PC-9 (cell line): Measurements from ENCODE around the gene PSMG3. TPM values are rescaled to one million over a fixed set of nuclear protein-coding genes. Genes with fewer than 3 reads are reported as not detected.
A peak's percentile ranks its signal among the peaks of the same experiment; 100 is the strongest.

Source experiments
- Bru-seq: library from RNA; stranded (reverse); fragments of 400-500 nt; gene quantifications from one replicate; lab custom pipeline; 2021; lab: Mats Ljungman, UMichigan
- BruChase-seq, 2 experiments: library from RNA; stranded (reverse); fragments of 400-500 nt; gene quantifications; one replicate each; lab custom pipeline; 2021; lab: Mats Ljungman, UMichigan
- BruUV-seq: library from RNA; stranded (reverse); fragments of 400-500 nt; replicated peaks from 2 replicates; lab custom pipeline; 2021; lab: Mats Ljungman, UMichigan
- CTCF ChIA-PET: fragments of 300-600 bp; sonication (Branson Sonifier 250); formaldehyde crosslinking; loops from one replicate; lab custom pipeline; 2022; ENCODE audit warnings: antibody characterized with exemption; lab: Charles Lee
- POLR2A ChIA-PET: fragments of 300-600 bp; sonication (Branson Sonifier 250); formaldehyde crosslinking; loops from one replicate; lab custom pipeline; 2022; ENCODE audit warnings: antibody characterized with exemption; ENCODE audit not compliant: unreplicated experiment; lab: Charles Lee
- DNase-seq, 2 experiments: peaks; one replicate each; pipeline versions ENCODE4 v3.0.0 to v3.0.0-alpha.2; 2015 to 2022; ENCODE audit warnings: mixed read lengths in 1 of 2
- H2AFZ ChIP-seq: fragments of 200-600 bp; sonication (generic); 2 replicates; pipeline ENCODE4 v1.8.1; 2017; ENCODE audit warnings: antibody characterized with exemption
- H3F3A ChIP-seq: fragments of 200-600 bp; sonication (generic); 2 replicates; pipeline ENCODE4 v1.8.1; 2017; ENCODE audit warnings: antibody characterized with exemption, mild to moderate bottlenecking, low read depth; ENCODE audit not compliant: insufficient read depth
- H3K27ac ChIP-seq: fragments of 200-600 bp; sonication (generic); 2 replicates; pipeline ENCODE4 v1.6.1; 2016; ENCODE audit warnings: mixed run types
- H3K27me3 ChIP-seq: fragments of 200-600 bp; sonication (generic); 2 replicates; pipeline ENCODE4 v1.6.1; 2016; ENCODE audit warnings: low read depth, mixed run types; ENCODE audit not compliant: insufficient read depth
- H3K36me3 ChIP-seq: fragments of 200-600 bp; sonication (generic); 2 replicates; pipeline ENCODE4 v1.6.1; 2016; ENCODE audit warnings: low read depth, mixed run types
- H3K4me1 ChIP-seq: fragments of 200-600 bp; sonication (generic); replicated peaks from 2 replicates; pipeline ENCODE4 v1.6.1; 2016; ENCODE audit warnings: mixed run types; ENCODE audit not compliant: insufficient read depth
- H3K4me2 ChIP-seq: fragments of 200-600 bp; sonication (generic); 2 replicates; pipeline ENCODE4 v1.6.1; 2017; ENCODE audit warnings: mixed run types
- H3K4me3 ChIP-seq: fragments of 200-600 bp; sonication (generic); 2 replicates; pipeline ENCODE4 v1.6.1; 2016; ENCODE audit warnings: mixed run types
- H3K79me2 ChIP-seq: fragments of 200-600 bp; sonication (generic); 2 replicates; pipeline ENCODE4 v1.6.1; 2017; ENCODE audit warnings: low read depth, mixed run types
- H3K9me2 ChIP-seq: fragments of 200-600 bp; sonication (generic); 2 replicates; pipeline ENCODE4 v1.8.1; 2017; ENCODE audit warnings: mild to moderate bottlenecking; ENCODE audit not compliant: insufficient read depth
- H3K9me3 ChIP-seq: fragments of 200-600 bp; sonication (generic); 2 replicates; pipeline ENCODE4 v1.8.1; 2016; ENCODE audit warnings: low read depth; ENCODE audit not compliant: insufficient read depth
- H4K20me1 ChIP-seq: fragments of 200-600 bp; sonication (generic); 2 replicates; pipeline ENCODE4 v1.8.1; 2017; ENCODE audit not compliant: insufficient read depth
- CTCF ChIP-seq: fragments of 200-600 bp; sonication (generic); conservative IDR thresholded peaks from 2 replicates; pipeline ENCODE4 v1.6.1; 2017; ENCODE audit warnings: mixed run types, antibody characterized with exemption, mild to moderate bottlenecking, moderate library complexity
- EZH2 ChIP-seq: fragments of 200-600 bp; sonication (generic); IDR thresholded peaks from 2 replicates; pipeline ENCODE4 v1.8.0; 2017; ENCODE audit warnings: antibody characterized with exemption, low read depth
- intact Hi-C: fragments of 100-400 bp; cut with micrococcal nuclease; formaldehyde crosslinking; loops from one replicate; pipeline ENCODE4 v1.10.0; 2022; ENCODE audit not compliant: unreplicated experiment
- long read RNA-seq: library from polyadenylated mRNA; stranded (forward); transcript quantifications from one replicate; pipeline ENCODE4 v2.0.0, GENCODE V29; 2022
- total RNA-seq: library from RNA; stranded (reverse); gene quantifications from 2 replicates; pipeline ENCODE4 v1.2.3, GENCODE V29; 2021

The PSMG3 gene, protein sequence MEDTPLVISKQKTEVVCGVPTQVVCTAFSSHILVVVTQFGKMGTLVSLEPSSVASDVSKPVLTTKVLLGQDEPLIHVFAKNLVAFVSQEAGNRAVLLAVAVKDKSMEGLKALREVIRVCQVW
- total RNA-seq, result 63.3 and 78.9 TPM in 2 replicates
- percentile 82 among the genes with signal in this experiment for Bru-seq, nascent RNA
- percentile 88 among the genes with signal in this experiment for BruChase-seq, experiment 1, labeled RNA remaining after a 2-hour chase
- percentile 96 among the genes with signal in this experiment for BruChase-seq, experiment 2, labeled RNA remaining after a 6-hour chase
- long read RNA-seq, transcript PSMG3-202 (2 exons, 1,391 nt), result major isoform, 34 of 59 reads
- long read RNA-seq, transcript PSMG3-203 (3 exons, 774 nt), result minor isoform, 16 of 59 reads
- long read RNA-seq, partial matches to known transcripts, result 2 of 59 reads
- long read RNA-seq, other reads (novel, unspliced or antisense), result 6 of 59 reads

DNA sequence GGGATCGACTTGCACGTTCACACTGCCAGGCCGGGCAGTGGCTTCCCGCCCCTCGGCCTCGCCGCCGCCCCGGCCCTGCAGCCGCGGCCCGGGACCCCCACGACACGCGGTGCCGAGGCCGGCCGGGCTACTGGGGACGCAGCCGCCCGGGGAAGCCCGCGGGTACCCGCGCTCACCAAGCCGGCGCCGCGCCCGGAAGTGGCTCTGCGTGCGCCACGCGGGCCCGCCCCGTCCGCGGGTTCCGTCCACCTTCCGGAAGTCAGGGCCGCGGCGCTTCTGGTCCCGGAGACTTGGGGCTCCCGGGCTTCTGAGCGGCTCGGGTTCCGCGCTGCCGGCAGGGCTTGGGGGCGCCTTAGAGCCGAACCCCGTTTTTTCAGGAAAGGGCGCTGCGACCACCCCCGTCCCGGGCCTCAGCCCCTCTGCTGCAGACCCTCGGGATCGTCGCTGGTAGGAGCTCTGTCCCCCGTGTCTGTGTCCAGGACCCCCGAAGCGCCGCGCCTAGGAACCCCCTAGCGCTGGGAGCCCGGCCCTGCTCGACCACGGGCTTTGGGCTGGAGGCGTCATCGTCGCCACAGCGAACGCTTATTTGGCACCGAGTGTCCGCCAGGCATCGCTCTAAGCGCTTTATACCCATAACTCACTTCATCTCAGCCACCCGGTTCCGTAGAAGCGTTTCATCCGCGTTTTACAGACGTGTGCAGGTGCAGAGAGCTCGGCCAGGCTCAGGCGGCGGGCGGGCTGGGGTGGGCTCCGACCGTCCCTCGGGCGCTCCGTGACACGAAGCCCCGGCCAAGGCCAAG, at the start of gene PSMG3:
Gene PSMG3 (minus strand): TSS at position 200 of the 800 bp plus-strand sequence. CDS start 693 bp downstream, outside the sequence.
- POLR2A ChIA-PET, result no interaction called here
- TF ChIP-seq CTCF (peak; percentile 44; the same call in 1 of the 2 replicates), EZH2 (no peak)
- H3K4me3 ChIP-seq, result peak within 1 kb of the TSS; percentile 97
- H3K79me2 ChIP-seq, result peaks cover 30% of the 10 kb centered on the region
- no peaks in the 10 kb centered on the region for H3K9me3 ChIP-seq
- no peaks in the 10 kb centered on the region for H3K27me3 ChIP-seq
- peak; percentile 80 to 93 for DNase-seq
- peaks cover 34% of the 10 kb centered on the region for H3K4me1 ChIP-seq
- H3K27ac ChIP-seq, result peak within 1 kb of the TSS; percentile 65
- H3F3A ChIP-seq, result peaks cover 55% of the 10 kb centered on the region
- H2AFZ ChIP-seq, result peak within 1 kb of the TSS; percentile 99
- H3K36me3 ChIP-seq, result peaks cover 6% of the 10 kb centered on the region
- H4K20me1 ChIP-seq, result no peaks in the 10 kb centered on the region; the same call in 1 of the 2 replicates
- H3K4me2 ChIP-seq, result peak within 1 kb of the TSS; percentile 82
- BruUV-seq, result no TSS peak
- no peaks in the 10 kb centered on the region for H3K9me2 ChIP-seq
- intact Hi-C loops, result loop anchor here (1.0 to 10.0 kb wide), 4 partner anchors 13 to 675 kb away; partner anchors contain the start of genes MRM2, NUDT1 and TMEM184A
- CTCF ChIA-PET, result interaction anchor here (1.0 kb wide), 1 partner anchor 15 kb away, joined by 4 read pairs; no protein-coding TSS in a partner anchor

GRCh38 chr7:1618475-1618874, 48.6 kb upstream of the PSMG3 start:
- TF ChIP-seq EZH2 (no peak), CTCF (no peak)
- Histone ChIP-seq H3K27me3 (peaks cover 49% of the 10 kb centered on the region), H3K27ac (no peak overlapping the region), H4K20me1 (no peaks in the 10 kb centered on the region), H3K4me2 (no peak overlapping the region), H3F3A (no peaks in the 10 kb centered on the region), H3K4me3 (no peak overlapping the region), H3K4me1 (no peaks in the 10 kb centered on the region), H3K36me3 (no peaks in the 10 kb centered on the region), H3K9me3 (peaks cover 3% of the 10 kb centered on the region; the same call in 1 of the 2 replicates), H3K79me2 (no peaks in the 10 kb centered on the region), H3K9me2 (no peaks in the 10 kb centered on the region), H2AFZ (no peak overlapping the region)
- intact Hi-C loops, result no loop called here
- ChIA-PET CTCF (no interaction called here), POLR2A (no interaction called here)
- BruUV-seq, result no TSS peak
- DNase-seq, result no peak

- Histone ChIP-seq H3K9me2 (no peaks in the 10 kb centered on the region), H3K27me3 (peaks cover 46% of the 10 kb centered on the region), H3K27ac (no peak overlapping the region), H3K4me1 (no peaks in the 10 kb centered on the region), H3F3A (no peaks in the 10 kb centered on the region), H2AFZ (no peak overlapping the region), H3K4me3 (no peak overlapping the region), H4K20me1 (no peaks in the 10 kb centered on the region), H3K79me2 (no peaks in the 10 kb centered on the region), H3K4me2 (no peak overlapping the region), H3K9me3 (peaks cover 3% of the 10 kb centered on the region; the same call in 1 of the 2 replicates), H3K36me3 (no peaks in the 10 kb centered on the region)
- no peak for DNase-seq
- ChIA-PET CTCF (no interaction called here), POLR2A (no interaction called here)
- TF ChIP-seq CTCF, result no peak
- TF ChIP-seq EZH2, result no peak
- no TSS peak for BruUV-seq
- intact Hi-C loops, result no loop called here
Measured at GRCh38 chr7:1617957-1618356, 48.1 kb upstream of the PSMG3 start.
